ENCODE results near the gene PLAC1.

The PLAC1 gene

DNA sequence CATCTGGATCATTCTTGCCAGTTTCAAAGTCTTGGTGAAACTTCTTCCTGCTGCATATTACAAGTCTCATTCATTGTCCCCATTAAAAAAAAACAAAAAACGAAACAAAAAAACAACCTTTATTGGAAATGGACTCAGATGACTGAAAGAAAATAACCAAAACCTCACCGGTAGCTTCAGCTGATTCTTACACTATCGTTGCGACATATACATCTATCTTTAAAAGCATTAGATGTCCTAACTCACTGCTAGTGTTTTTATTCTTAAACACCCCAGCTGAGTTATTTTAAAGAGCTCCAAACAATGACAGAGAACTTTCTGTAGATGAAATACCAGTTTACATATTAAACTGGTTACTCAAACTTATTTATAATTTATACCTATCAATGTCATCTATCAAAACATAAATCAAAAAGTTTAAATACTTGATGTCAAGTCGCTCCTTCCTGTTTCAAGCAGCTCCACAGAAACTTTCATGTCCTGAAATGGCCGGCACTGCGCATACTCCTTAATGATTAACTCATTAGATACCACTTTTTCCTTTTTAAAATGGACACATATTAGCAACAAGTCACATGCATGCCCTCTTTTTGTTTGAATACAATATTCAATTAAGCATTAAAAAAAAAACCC lies 111.1 kb downstream of the PLAC1 start:
- peaks cover 27% of the 10 kb centered on the region for H3K4me1 ChIP-seq (ENCODE audit: insufficient read depth, low read length)

DNA sequence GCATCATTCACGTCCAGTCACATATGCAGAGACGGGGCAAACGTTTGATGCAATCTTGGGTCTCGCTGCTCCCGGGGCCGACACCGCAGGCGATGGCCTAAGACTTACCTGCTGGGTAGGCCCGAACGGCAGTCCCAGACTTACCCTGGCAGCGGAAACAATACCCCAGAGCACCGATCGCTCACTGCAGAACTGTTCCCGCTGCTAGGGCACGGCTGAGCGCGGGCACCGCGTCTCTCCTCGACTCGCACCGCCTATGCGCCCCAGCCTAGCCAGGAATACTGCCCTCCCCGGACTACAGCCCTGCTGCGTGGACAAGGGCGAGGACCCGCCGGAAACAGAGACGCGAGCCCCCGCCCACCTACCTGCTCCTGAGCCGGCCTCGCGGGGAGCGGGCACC lies 112.1 kb downstream of the PLAC1 start:
- H3K9me3 ChIP-seq (ENCODE audit: insufficient read depth, low read depth, low read length), result no peaks in the 10 kb centered on the region
- H3K4me3 ChIP-seq (ENCODE audit: low read length), result peak overlapping the region; percentile 59; the same call in 1 of the 2 replicates
- no peak overlapping the region for H3K9ac ChIP-seq (ENCODE audit: low read depth, low read length)
- peaks cover 24% of the 10 kb centered on the region for H3K4me1 ChIP-seq (ENCODE audit: insufficient read depth, low read length)
- H3K27me3 ChIP-seq (ENCODE audit: insufficient read depth, low read length), result peaks cover 75% of the 10 kb centered on the region
- H3K27ac ChIP-seq (ENCODE audit: low read length), result no peak overlapping the region
- H3K36me3 ChIP-seq (ENCODE audit: insufficient read depth, low read depth, low read length), result no peaks in the 10 kb centered on the region

More for the DNA sequence above, 111.1 kb downstream of the PLAC1 start:
- Histone ChIP-seq H3K9me3 (ENCODE audit: insufficient read depth, low read depth, low read length) (no peaks in the 10 kb centered on the region), H3K9ac (ENCODE audit: low read depth, low read length) (no peak overlapping the region), H3K27me3 (ENCODE audit: insufficient read depth, low read length) (peaks cover 85% of the 10 kb centered on the region), H3K36me3 (ENCODE audit: insufficient read depth, low read depth, low read length) (no peaks in the 10 kb centered on the region), H3K27ac (ENCODE audit: low read length) (no peak overlapping the region), H3K4me3 (ENCODE audit: low read length) (peak overlapping the region; percentile 78; the same call in 1 of the 2 replicates)

- Histone ChIP-seq H3K27ac (ENCODE audit: low read length) (no peak overlapping the region), H3K27me3 (ENCODE audit: insufficient read depth, low read length) (peaks cover 68% of the 10 kb centered on the region), H3K9ac (ENCODE audit: low read depth, low read length) (no peak overlapping the region; the same call in 1 of the 2 replicates), H3K4me1 (ENCODE audit: insufficient read depth, low read length) (peaks cover 24% of the 10 kb centered on the region), H3K4me3 (ENCODE audit: low read length) (peak overlapping the region; percentile 59; the same call in 1 of the 2 replicates), H3K36me3 (ENCODE audit: insufficient read depth, low read depth, low read length) (no peaks in the 10 kb centered on the region), H3K9me3 (ENCODE audit: insufficient read depth, low read depth, low read length) (no peaks in the 10 kb centered on the region)
Measured at GRCh38 chrX:134545510-134545909, 112.8 kb downstream of the PLAC1 start.

- Histone ChIP-seq H3K4me1 (ENCODE audit: insufficient read depth, low read length) (peaks cover 20% of the 10 kb centered on the region; the same call in 1 of the 2 replicates), H3K4me3 (ENCODE audit: low read length) (peak overlapping the region; percentile 59; the same call in 1 of the 2 replicates)
Measured at GRCh38 chrX:134544513-134545151, 113.6 kb downstream of the PLAC1 start.

DNA sequence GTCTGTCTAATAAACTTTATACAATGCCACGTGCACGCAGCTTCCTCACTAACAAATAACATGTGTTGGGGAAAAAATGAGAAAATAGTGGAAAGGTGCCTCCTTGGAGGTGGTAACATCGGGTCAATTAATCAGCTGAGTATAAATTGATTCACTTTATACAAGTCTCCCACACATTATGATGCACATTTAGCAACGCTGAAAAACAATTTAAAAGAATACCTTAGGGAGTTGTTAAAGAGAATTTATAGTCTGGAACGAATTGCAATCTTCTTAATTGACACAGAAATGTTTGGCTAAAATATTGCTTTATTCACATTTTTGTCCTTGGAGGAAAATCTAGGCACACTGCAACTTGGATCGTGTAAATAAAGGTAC lies 114.1 kb downstream of the PLAC1 start:
- Histone ChIP-seq H3K27ac (ENCODE audit: low read length) (no peak overlapping the region), H3K9me3 (ENCODE audit: insufficient read depth, low read depth, low read length) (no peaks in the 10 kb centered on the region), H3K4me1 (ENCODE audit: insufficient read depth, low read length) (peaks cover 20% of the 10 kb centered on the region; the same call in 1 of the 2 replicates), H3K9ac (ENCODE audit: low read depth, low read length) (peak overlapping the region; percentile 61; the same call in 1 of the 2 replicates), H3K4me3 (ENCODE audit: low read length) (peak overlapping the region; percentile 59; the same call in 1 of the 2 replicates), H3K27me3 (ENCODE audit: insufficient read depth, low read length) (peaks cover 58% of the 10 kb centered on the region; the same call in 1 of the 2 replicates), H3K36me3 (ENCODE audit: insufficient read depth, low read depth, low read length) (no peaks in the 10 kb centered on the region)

More at GRCh38 chrX:134544513-134545151, 113.6 kb downstream of the PLAC1 start:
- Histone ChIP-seq H3K9ac (ENCODE audit: low read depth, low read length) (peak overlapping the region; percentile 61; the same call in 1 of the 2 replicates), H3K36me3 (ENCODE audit: insufficient read depth, low read depth, low read length) (no peaks in the 10 kb centered on the region), H3K27ac (ENCODE audit: low read length) (no peak overlapping the region), H3K9me3 (ENCODE audit: insufficient read depth, low read depth, low read length) (no peaks in the 10 kb centered on the region), H3K27me3 (ENCODE audit: insufficient read depth, low read length) (peaks cover 59% of the 10 kb centered on the region; the same call in 1 of the 2 replicates)

- Histone ChIP-seq H3K27ac (ENCODE audit: low read length) (no peak overlapping the region), H3K27me3 (ENCODE audit: insufficient read depth, low read length) (peaks cover 52% of the 10 kb centered on the region; the same call in 1 of the 2 replicates), H3K9me3 (ENCODE audit: insufficient read depth, low read depth, low read length) (no peaks in the 10 kb centered on the region), H3K4me1 (ENCODE audit: insufficient read depth, low read length) (peaks cover 20% of the 10 kb centered on the region; the same call in 1 of the 2 replicates), H3K9ac (ENCODE audit: low read depth, low read length) (peak overlapping the region; percentile 61; the same call in 1 of the 2 replicates), H3K36me3 (ENCODE audit: insufficient read depth, low read depth, low read length) (no peaks in the 10 kb centered on the region), H3K4me3 (ENCODE audit: low read length) (peak overlapping the region; percentile 40; the same call in 1 of the 2 replicates)
Measured at GRCh38 chrX:134543288-134543687, 115.0 kb downstream of the PLAC1 start.

DNA sequence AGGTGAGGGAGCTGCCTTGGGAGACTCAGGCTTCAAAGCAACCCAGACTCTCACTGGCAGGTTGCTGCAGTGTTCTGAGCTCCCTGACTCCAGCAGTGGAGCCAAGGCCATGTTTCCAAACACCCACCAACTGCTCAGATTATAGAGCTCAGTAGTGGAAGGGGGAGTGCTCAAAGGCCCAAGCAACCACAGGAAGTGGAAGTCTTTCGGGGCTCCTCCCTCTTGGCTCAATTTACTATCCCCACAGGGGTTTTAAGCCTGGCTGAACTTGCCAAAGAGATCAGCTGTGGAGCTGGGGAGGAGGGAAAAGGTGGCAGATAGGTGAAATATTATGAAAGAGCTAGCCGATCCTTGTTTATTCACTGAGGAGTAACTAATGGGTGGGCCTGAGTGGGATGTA lies 115.8 kb downstream of the PLAC1 start:
- no peaks in the 10 kb centered on the region for H3K9me3 ChIP-seq (ENCODE audit: insufficient read depth, low read depth, low read length)
- no peak overlapping the region for H3K27ac ChIP-seq (ENCODE audit: low read length)
- H3K27me3 ChIP-seq (ENCODE audit: insufficient read depth, low read length), result peaks cover 44% of the 10 kb centered on the region; the same call in 1 of the 2 replicates
- peaks cover 20% of the 10 kb centered on the region; the same call in 1 of the 2 replicates for H3K4me1 ChIP-seq (ENCODE audit: insufficient read depth, low read length)
- no peaks in the 10 kb centered on the region for H3K36me3 ChIP-seq (ENCODE audit: insufficient read depth, low read depth, low read length)
- peak overlapping the region; percentile 61; the same call in 1 of the 2 replicates for H3K9ac ChIP-seq (ENCODE audit: low read depth, low read length)
- H3K4me3 ChIP-seq (ENCODE audit: low read length), result no peak overlapping the region; the same call in 1 of the 2 replicates

GRCh38 chrX:134541906-134542305 lies 116.4 kb downstream of the PLAC1 start:
- H3K4me3 ChIP-seq (ENCODE audit: low read length), result no peak overlapping the region
- H3K27me3 ChIP-seq (ENCODE audit: insufficient read depth, low read length), result peaks cover 38% of the 10 kb centered on the region; the same call in 1 of the 2 replicates
- no peak overlapping the region for H3K9ac ChIP-seq (ENCODE audit: low read depth, low read length)
- no peak overlapping the region for H3K27ac ChIP-seq (ENCODE audit: low read length)
- peaks cover 24% of the 10 kb centered on the region; the same call in 1 of the 2 replicates for H3K4me1 ChIP-seq (ENCODE audit: insufficient read depth, low read length)
- no peaks in the 10 kb centered on the region for H3K9me3 ChIP-seq (ENCODE audit: insufficient read depth, low read depth, low read length)
- H3K36me3 ChIP-seq (ENCODE audit: insufficient read depth, low read depth, low read length), result no peaks in the 10 kb centered on the region

- no peak overlapping the region for H3K27ac ChIP-seq (ENCODE audit: low read length)
- peaks cover 8% of the 10 kb centered on the region; the same call in 1 of the 2 replicates for H3K27me3 ChIP-seq (ENCODE audit: insufficient read depth, low read length)
- H3K36me3 ChIP-seq (ENCODE audit: insufficient read depth, low read depth, low read length), result no peaks in the 10 kb centered on the region
- no peaks in the 10 kb centered on the region for H3K9me3 ChIP-seq (ENCODE audit: insufficient read depth, low read depth, low read length)
- no peak overlapping the region for H3K9ac ChIP-seq (ENCODE audit: low read depth, low read length)
- H3K4me1 ChIP-seq (ENCODE audit: insufficient read depth, low read length), result peaks cover 17% of the 10 kb centered on the region; the same call in 1 of the 2 replicates
- no peak overlapping the region for H3K4me3 ChIP-seq (ENCODE audit: low read length)
Measured at GRCh38 chrX:134538316-134538715, 120.0 kb downstream of the PLAC1 start.

- Histone ChIP-seq H3K27ac (ENCODE audit: low read length) (no peak overlapping the region), H3K27me3 (ENCODE audit: insufficient read depth, low read length) (peaks cover 6% of the 10 kb centered on the region; the same call in 1 of the 2 replicates), H3K4me3 (ENCODE audit: low read length) (no peak overlapping the region), H3K36me3 (ENCODE audit: insufficient read depth, low read depth, low read length) (no peaks in the 10 kb centered on the region), H3K9me3 (ENCODE audit: insufficient read depth, low read depth, low read length) (no peaks in the 10 kb centered on the region), H3K4me1 (ENCODE audit: insufficient read depth, low read length) (peaks cover 8% of the 10 kb centered on the region; the same call in 1 of the 2 replicates), H3K9ac (ENCODE audit: low read depth, low read length) (no peak overlapping the region)
Measured at GRCh38 chrX:134537179-134537955, 120.9 kb downstream of the PLAC1 start.

DNA sequence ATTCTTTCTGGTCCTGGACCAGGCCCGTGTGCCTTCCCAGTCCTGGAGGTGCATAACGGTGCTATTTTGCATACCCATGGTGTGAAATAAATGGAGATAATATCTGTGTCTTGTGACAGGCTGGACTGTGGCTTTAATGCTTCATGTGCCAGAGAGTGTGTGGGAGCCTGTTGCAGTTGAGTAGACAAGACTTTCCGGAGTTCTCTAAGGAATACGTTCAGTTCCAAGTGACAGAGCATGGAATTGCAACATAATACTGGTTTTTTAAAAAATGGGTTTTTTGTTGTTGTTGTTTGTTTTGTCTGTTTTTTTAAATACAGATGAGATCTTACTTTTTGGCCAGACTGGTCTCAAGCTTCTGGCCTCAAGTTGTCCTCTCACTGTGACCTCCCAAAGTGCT lies 124.3 kb downstream of the PLAC1 start:
- Histone ChIP-seq H3K27ac (ENCODE audit: low read length) (no peak overlapping the region), H3K4me3 (ENCODE audit: low read length) (peak overlapping the region; percentile 6; the same call in 1 of the 2 replicates), H3K36me3 (ENCODE audit: insufficient read depth, low read depth, low read length) (no peaks in the 10 kb centered on the region), H3K27me3 (ENCODE audit: insufficient read depth, low read length) (peaks cover 6% of the 10 kb centered on the region; the same call in 1 of the 2 replicates), H3K9me3 (ENCODE audit: insufficient read depth, low read depth, low read length) (no peaks in the 10 kb centered on the region), H3K4me1 (ENCODE audit: insufficient read depth, low read length) (peaks cover 4% of the 10 kb centered on the region; the same call in 1 of the 2 replicates), H3K9ac (ENCODE audit: low read depth, low read length) (no peak overlapping the region)
